Chondrocyte (in vitro differentiated cells): ENCODE measurements around the gene ERG. TPM values are rescaled to one million over a fixed set of nuclear protein-coding genes. Genes with fewer than 3 reads are reported as not detected.

Experiments
- DNase-seq: peaks from one replicate; pipeline ENCODE4 v3.0.0; 2021; ENCODE audit warnings: mixed read lengths, low spot score
- H3K27ac Mint-ChIP-seq: one replicate; pipeline ENCODE4 v1.8.0; 2021; ENCODE audit warnings: mild to moderate bottlenecking, moderate library complexity, mixed read lengths; ENCODE audit not compliant: unreplicated experiment
- H3K27me3 Mint-ChIP-seq: 2 replicates; pipeline ENCODE4 v1.8.0; 2021; ENCODE audit warnings: low read depth, mixed read lengths
- H3K36me3 Mint-ChIP-seq: 2 replicates; pipeline ENCODE4 v1.8.0; 2021; ENCODE audit warnings: low read depth, mixed read lengths
- H3K4me1 Mint-ChIP-seq: 2 replicates; pipeline ENCODE4 v1.8.0; 2021; ENCODE audit warnings: low read depth, mild to moderate bottlenecking, mixed read lengths
- H3K4me3 Mint-ChIP-seq: one replicate; pipeline ENCODE4 v1.8.0; 2021; ENCODE audit warnings: mild to moderate bottlenecking, moderate library complexity, mixed read lengths; ENCODE audit not compliant: unreplicated experiment
- H3K9me3 Mint-ChIP-seq: 2 replicates; pipeline ENCODE4 v1.8.0; 2021; ENCODE audit warnings: low read depth, mixed read lengths
- total RNA-seq: library from RNA; stranded (reverse); gene quantifications from 3 replicates; pipeline ENCODE4 v1.2.1, GENCODE V29; 2021
- TF ChIP-seq, protein P1 (sequence below): fragments of 200-600 bp; sonication (generic); IDR thresholded peaks from 2 replicates; pipeline ENCODE4 v1.5.0; 2021; ENCODE audit warnings: antibody characterized with exemption, mild to moderate bottlenecking, moderate library complexity

The ERG gene
- total RNA-seq, 1 donor from 2014 or later, result 33.4 TPM

DNA sequence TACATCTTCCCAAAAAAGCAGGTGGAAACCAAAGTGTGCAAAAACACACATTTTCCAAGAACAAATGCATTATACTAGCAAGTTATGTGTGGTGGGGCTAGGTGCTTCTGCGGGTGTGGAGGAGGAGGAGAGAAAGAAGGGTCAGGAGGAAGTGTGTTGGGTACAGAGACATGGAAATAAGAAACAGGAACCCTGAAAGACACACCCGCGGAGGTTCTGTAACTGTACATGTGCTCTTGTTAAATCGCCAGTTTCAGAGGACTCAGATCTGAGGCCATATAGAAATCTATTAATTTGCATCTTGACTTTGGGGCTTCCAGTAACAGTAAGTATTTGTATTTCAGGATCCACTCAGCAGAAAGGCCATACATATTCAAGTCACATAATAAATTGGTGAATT lies 30.9 kb downstream of the ERG start:
- Mint-ChIP-seq H3K27me3 (no peaks in the 10 kb centered on the region), H3K4me1 (peaks cover 34% of the 10 kb centered on the region), H3K4me3 (no peak overlapping the region)

DNA sequence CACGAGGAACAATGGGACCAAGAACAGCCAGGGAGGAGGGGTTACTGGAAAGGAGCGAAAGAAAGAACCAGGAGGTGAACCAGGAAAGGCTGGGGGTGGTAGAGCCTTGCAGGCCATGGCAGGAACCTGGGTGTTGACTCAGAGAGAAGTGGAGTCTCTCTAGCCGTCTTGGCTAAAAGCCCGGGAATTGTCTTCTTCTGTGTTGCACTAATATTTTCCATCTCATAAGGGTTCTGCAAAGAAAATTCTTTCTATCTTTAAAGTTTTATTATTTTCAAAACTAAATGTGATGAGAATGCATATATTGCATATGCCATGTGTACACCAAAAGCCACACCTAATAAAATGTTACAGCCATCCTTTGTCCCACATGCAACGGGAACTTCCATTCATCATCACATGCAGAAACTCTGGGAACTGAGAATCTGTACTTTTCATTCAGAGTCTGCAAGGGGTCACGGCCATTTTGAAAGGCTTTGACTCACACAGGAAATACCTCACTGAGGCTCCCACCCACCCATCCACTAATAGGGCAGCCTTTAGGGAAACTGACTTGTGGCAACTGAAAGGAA lies 38.0 kb downstream of the ERG start:
- Mint-ChIP-seq H3K27me3 (no peaks in the 10 kb centered on the region), H3K36me3 (no peaks in the 10 kb centered on the region), H3K4me3 (peak overlapping the region; percentile 31), H3K9me3 (no peaks in the 10 kb centered on the region), H3K4me1 (peaks cover 79% of the 10 kb centered on the region), H3K27ac (peak overlapping the region; percentile 97)
- DNase-seq, result no peak
- TF ChIP-seq, protein P1, sequence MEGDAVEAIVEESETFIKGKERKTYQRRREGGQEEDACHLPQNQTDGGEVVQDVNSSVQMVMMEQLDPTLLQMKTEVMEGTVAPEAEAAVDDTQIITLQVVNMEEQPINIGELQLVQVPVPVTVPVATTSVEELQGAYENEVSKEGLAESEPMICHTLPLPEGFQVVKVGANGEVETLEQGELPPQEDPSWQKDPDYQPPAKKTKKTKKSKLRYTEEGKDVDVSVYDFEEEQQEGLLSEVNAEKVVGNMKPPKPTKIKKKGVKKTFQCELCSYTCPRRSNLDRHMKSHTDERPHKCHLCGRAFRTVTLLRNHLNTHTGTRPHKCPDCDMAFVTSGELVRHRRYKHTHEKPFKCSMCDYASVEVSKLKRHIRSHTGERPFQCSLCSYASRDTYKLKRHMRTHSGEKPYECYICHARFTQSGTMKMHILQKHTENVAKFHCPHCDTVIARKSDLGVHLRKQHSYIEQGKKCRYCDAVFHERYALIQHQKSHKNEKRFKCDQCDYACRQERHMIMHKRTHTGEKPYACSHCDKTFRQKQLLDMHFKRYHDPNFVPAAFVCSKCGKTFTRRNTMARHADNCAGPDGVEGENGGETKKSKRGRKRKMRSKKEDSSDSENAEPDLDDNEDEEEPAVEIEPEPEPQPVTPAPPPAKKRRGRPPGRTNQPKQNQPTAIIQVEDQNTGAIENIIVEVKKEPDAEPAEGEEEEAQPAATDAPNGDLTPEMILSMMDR, result no peak

More for the DNA sequence above, 30.9 kb downstream of the ERG start:
- H3K9me3 Mint-ChIP-seq, result no peaks in the 10 kb centered on the region
- TF ChIP-seq, protein P1, result no peak
- no peak for DNase-seq
- H3K27ac Mint-ChIP-seq, result no peak overlapping the region
- peaks cover 6% of the 10 kb centered on the region for H3K36me3 Mint-ChIP-seq

DNA sequence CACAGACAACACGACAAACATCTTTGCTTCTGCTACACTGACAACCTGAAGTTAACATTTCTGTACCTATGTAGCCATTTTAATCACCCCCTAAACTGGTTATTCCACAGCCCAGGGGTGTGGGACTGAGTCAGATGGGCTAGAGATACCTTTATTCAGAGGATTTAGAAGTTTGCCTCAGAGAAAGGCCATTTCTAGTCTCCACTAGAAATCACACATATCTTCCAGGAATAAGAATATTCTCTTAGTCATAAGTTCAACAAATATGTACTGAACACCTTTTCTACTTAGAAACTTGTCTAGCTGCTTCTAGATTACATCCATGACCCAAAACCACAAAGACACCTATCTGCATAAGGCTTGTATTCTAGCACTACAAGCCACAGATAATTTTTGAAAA lies 38.8 kb downstream of the ERG start:
- TF ChIP-seq, protein P1, result no peak
- no peak for DNase-seq
- H3K27me3 Mint-ChIP-seq, result no peaks in the 10 kb centered on the region
- peak overlapping the region; percentile 97 for H3K27ac Mint-ChIP-seq
- peaks cover 86% of the 10 kb centered on the region for H3K4me1 Mint-ChIP-seq
- no peaks in the 10 kb centered on the region for H3K9me3 Mint-ChIP-seq
- no peak overlapping the region for H3K4me3 Mint-ChIP-seq
- no peaks in the 10 kb centered on the region for H3K36me3 Mint-ChIP-seq

DNA sequence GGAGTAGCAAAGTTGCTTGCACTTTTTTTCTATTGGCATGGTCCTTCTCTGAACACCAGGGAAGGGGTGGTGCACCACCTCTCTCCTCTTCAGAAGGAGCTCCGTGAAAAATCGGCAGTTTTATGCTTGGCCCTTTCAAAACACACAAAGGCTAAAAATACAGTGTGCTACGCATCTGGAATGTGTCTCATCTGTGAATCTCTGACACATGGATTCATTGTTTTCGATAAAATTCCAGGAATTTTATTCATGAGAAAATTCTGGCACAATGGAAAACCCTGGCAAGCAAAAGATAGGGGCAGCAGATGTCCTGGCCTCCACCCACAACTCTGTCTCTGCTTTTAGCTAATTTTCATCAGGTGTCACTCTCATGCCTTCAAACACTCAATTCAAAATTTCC lies 42.9 kb downstream of the ERG start:
- TF ChIP-seq, protein P1, result no peak
- Mint-ChIP-seq H3K4me3 (no peak overlapping the region), H3K27ac (peak overlapping the region; percentile 90), H3K4me1 (peaks cover 74% of the 10 kb centered on the region), H3K27me3 (no peaks in the 10 kb centered on the region), H3K36me3 (peaks cover 5% of the 10 kb centered on the region), H3K9me3 (no peaks in the 10 kb centered on the region)
- no peak for DNase-seq

DNA sequence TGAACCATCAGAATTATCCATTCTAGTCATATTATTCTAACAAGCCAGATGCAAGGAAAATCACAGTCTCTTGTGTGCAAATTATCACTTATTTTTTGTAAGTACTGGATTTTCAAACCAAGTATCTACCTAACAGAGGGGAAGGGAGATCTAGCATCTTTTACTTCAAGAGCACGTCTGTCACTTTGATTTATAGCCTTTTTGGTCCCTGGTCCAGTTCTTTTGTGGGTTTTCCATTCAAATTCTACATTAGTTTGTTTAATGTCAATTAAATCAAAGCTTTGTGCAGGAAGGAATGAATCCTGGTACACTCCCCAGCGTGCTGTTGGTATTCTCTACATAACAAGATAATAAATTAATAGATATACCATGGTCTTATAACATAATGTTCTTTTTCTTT lies 43.6 kb downstream of the ERG start:
- H3K4me3 Mint-ChIP-seq, result no peak overlapping the region
- peak overlapping the region; percentile 90 for H3K27ac Mint-ChIP-seq
- H3K4me1 Mint-ChIP-seq, result peaks cover 67% of the 10 kb centered on the region
- TF ChIP-seq, protein P1, result no peak
- no peak for DNase-seq
- H3K36me3 Mint-ChIP-seq, result peaks cover 6% of the 10 kb centered on the region
- H3K27me3 Mint-ChIP-seq, result no peaks in the 10 kb centered on the region
- H3K9me3 Mint-ChIP-seq, result no peaks in the 10 kb centered on the region
